Naive thymus-derived CD8-positive, alpha-beta T cell (primary cell): ENCODE measurements around the gene SQOR. TPM values are rescaled to one million over a fixed set of nuclear protein-coding genes. Genes with fewer than 3 reads are reported as not detected.

Source experiments
- ATAC-seq, 2 donors: fragments of 150-1000 bp; cut with Tn5 transposase in 1 of 2; sonication (Bioruptor Pico), chemical (Tn5 transposase) in 1 of 2; 1 replicate in 1 of 2; 2 replicates in 1 of 2; pipeline ENCODE4 v1.10.0; 2021; ENCODE audit warnings: mild to moderate bottlenecking in 2 of 2, moderate library complexity in 2 of 2
- POLR2A ChIA-PET: fragments of 350-600 bp; sonication (Branson Sonifier 250); formaldehyde crosslinking; loops from one replicate; lab custom pipeline; 2021; ENCODE audit warnings: antibody characterized with exemption; lab: Charles Lee
- DNase-seq, 10 donors: peaks; one replicate each; pipeline versions ENCODE4 v3.0.0 to v3.0.0-alpha.2; 2020 to 2022
- H3K27ac Mint-ChIP-seq, 10 donors: one replicate each; pipeline ENCODE4 v1.8.0; 2020 to 2022; ENCODE audit warnings: mild to moderate bottlenecking in 10 of 10, mixed read lengths in 10 of 10, moderate library complexity in 4 of 10, inconsistent platforms in 1 of 10
- H3K27me3 Mint-ChIP-seq, 5 donors: one replicate each; pipeline ENCODE4 v1.8.0; 2021 to 2022; ENCODE audit warnings: mixed read lengths in 5 of 5
- H3K36me3 Mint-ChIP-seq, 3 donors: one replicate each; pipeline ENCODE4 v1.8.0; 2020 to 2022; ENCODE audit warnings: mixed read lengths in 3 of 3, mild to moderate bottlenecking in 2 of 3, inconsistent platforms in 1 of 3
- H3K4me1 Mint-ChIP-seq, 4 donors: one replicate each; pipeline ENCODE4 v1.8.0; 2021 to 2022; ENCODE audit warnings: mixed read lengths in 4 of 4
- H3K4me3 Mint-ChIP-seq, 10 donors: one replicate each; pipeline ENCODE4 v1.8.0; 2020 to 2022; ENCODE audit warnings: mild to moderate bottlenecking in 10 of 10, mixed read lengths in 10 of 10, moderate library complexity in 6 of 10, inconsistent platforms in 1 of 10
- H3K9me3 Mint-ChIP-seq, 9 donors: one replicate each; pipeline ENCODE4 v1.8.0; 2020 to 2022; ENCODE audit warnings: mixed read lengths in 9 of 9, mild to moderate bottlenecking in 3 of 9, inconsistent platforms in 1 of 9, moderate library complexity in 1 of 9
- polyA plus RNA-seq, 3 donors: library from polyadenylated mRNA; unstranded; fragments of 300-500 nt; fragmentation: Illumina TruSeq; gene quantifications; one replicate each; pipeline ENCODE4 v1.2.3, GENCODE V29; 2021
- total RNA-seq, 8 experiments: library from RNA in 2 of 8; stranded (reverse) in 2 of 8; gene quantifications; one replicate each; pipeline ENCODE4 v1.2.3 and lab custom pipeline; 2021 to 2026

The SQOR gene
- total and polyA plus RNA-seq, 5 experiments from 2014 or later = 30.4 to 68.3 (median 58.6) TPM

- H3K27me3 Mint-ChIP-seq = peaks cover 0 to 5% (median 2%) of the 10 kb centered on the region in 5 donors
- H3K4me1 Mint-ChIP-seq = peaks cover 8 to 21% (median 15%) of the 10 kb centered on the region in 4 donors
- POLR2A ChIA-PET = no interaction called here
- no peaks in the 10 kb centered on the region for H3K36me3 Mint-ChIP-seq
- peak in 1 of 2 donors; percentile 36 for ATAC-seq
- H3K9me3 Mint-ChIP-seq = no peaks in the 10 kb centered on the region
- peak overlapping the region in 2 of 10 donors; percentile 17 to 51 for H3K27ac Mint-ChIP-seq
- DNase-seq = peak in 2 of 10 donors; percentile 5 to 8
- H3K4me3 Mint-ChIP-seq = peak overlapping the region; percentile 80 to 97 (median 84)
Observed at GRCh38 chr15:45703670-45704328, 69.0 kb downstream of the SQOR start.

DNA sequence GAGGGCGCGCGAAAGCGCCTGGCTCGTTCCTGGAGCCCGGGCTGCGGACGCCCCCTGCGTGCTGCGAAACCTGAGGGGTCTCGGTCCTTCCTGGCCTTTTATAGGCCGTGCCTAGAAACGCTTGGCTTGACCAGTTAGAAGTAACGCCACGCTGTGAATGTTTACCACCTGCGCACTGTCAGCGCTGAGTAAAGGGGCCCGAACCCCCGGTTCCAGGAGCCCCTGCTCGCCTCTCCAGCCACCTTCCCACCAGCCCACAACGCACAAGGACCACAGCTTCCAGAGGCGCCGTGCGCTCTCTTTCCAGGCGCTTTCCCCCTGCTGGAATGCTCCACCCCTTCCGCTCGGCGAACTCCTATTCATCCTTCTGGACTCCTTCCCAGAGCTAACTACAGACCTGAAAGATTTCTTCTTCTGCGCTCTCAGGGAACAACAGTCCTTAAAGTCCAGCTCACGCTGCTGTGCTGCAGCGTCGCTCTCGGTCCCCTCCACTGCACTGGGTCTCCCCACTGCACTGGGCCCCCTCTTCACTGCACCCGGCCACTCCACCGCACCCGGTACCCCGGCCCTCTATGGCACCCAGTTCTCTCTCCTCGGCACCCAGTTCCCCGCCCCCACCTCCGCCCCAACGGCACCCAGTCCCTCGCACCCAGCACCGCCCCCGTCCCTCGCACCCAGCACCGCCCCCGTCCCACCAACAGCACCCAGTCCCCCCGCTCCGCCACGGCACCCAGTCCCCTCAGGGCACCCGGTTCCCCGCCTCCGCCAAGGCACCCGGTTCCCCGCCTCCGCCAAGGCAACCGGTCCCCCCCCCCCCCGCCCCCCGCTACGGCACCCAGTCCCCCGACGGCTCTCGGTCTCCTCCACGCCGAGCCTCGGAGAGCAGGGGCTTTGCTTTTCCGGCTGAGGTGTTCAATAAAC lies 69.8 kb downstream of the SQOR start:
- H3K4me1 Mint-ChIP-seq = peaks cover 8 to 21% (median 15%) of the 10 kb centered on the region in 4 donors
- no peaks in the 10 kb centered on the region for H3K36me3 Mint-ChIP-seq
- DNase-seq (peak in 7 of 10 donors; percentile 4 to 34 (median 9)), ATAC-seq (peak; percentile 46 to 47)
- H3K9me3 Mint-ChIP-seq = no peaks in the 10 kb centered on the region
- POLR2A ChIA-PET = no interaction called here
- peak overlapping the region; percentile 32 to 91 (median 72) for H3K27ac Mint-ChIP-seq
- peak overlapping the region; percentile 84 to 97 (median 95) for H3K4me3 Mint-ChIP-seq
- H3K27me3 Mint-ChIP-seq = peaks cover 0 to 5% (median 2%) of the 10 kb centered on the region in 5 donors

DNA sequence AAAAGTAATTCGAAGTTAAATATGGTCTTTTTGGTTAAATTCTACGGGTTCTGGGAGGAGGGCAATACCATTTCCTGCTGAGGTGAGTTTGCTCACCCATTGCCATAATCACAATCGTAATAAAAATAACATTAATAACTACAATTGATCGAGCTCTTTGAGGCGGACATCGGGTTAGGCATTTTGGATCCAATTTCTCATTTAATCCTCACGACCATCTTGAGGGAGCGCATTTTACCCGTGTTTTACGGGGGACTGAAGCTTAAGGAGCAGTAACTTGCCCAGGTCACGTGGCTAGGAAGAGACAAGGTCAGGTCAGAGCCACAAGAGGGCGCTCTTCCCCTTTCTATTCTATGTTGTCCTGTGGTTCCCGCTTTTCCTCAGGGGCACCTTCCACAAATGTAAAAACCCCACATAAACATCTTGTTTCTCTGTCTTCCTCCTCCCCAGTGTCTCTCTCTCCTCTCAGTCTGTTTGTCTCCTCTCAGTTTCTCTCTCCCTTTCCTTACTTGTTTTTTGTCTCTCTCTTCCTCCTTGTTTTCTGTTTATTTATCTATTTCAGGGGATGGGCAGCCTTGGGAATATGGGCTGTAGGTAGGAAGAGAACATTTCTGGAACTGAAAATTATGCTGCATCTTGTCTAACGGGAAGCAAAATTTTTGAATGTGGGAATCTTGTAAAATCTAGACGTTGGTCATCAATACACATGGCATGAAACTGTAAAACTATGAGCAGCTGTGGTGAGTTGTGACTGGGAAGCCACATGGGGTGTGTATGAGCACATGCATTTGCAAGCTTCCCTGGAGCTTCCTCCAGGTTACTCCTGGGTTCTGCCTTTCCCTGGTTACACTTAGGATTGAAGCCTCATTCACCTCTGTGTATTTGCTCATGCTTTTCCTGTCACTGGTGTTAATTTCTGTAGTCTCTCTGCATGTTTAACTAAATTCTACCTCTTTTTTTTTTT lies 71.0 kb downstream of the SQOR start:
- ATAC-seq (peak; percentile 84 to 90), DNase-seq (peak; percentile 50 to 79 (median 64))
- Mint-ChIP-seq H3K4me1 (peaks cover 8 to 21% (median 15%) of the 10 kb centered on the region in 4 donors), H3K36me3 (no peaks in the 10 kb centered on the region), H3K9me3 (no peaks in the 10 kb centered on the region), H3K27me3 (peaks cover 0 to 5% (median 4%) of the 10 kb centered on the region in 5 donors), H3K27ac (peak overlapping the region; percentile 50 to 91 (median 74)), H3K4me3 (peak overlapping the region; percentile 84 to 97 (median 94))
- POLR2A ChIA-PET = interaction anchor here (0.7 to 1.0 kb wide), 2 partner anchors 71 to 118 kb away, joined by 4 read pairs; partner anchors contain the start of genes BLOC1S6 and SQOR

DNA sequence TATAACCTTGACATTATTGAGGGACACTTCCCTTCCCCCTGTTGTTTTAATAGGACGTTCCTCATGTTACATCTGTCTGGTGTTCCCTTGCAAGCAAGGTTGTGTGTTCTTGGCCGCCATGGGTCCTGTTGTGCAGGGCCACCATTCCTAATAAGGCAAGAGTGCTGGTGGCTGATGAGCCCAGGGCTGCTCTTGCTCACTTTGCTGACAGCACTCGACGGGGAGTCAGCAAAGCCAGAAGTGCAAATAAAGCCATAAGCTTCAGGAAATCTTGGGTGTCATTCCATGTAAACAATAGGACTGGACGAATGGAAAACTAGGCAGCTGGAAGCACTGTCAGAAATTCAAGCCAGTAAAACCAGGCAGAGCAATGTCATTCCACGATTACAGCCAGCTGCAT lies 75.8 kb downstream of the SQOR start:
- Mint-ChIP-seq H3K27me3 (peaks cover 6 to 23% (median 12%) of the 10 kb centered on the region in 5 donors), H3K27ac (no peak overlapping the region), H3K4me3 (no peak overlapping the region), H3K36me3 (no peaks in the 10 kb centered on the region), H3K4me1 (peaks cover 4 to 9% (median 6%) of the 10 kb centered on the region in 4 donors), H3K9me3 (no peaks in the 10 kb centered on the region)
- DNase-seq = no peak
- POLR2A ChIA-PET = no interaction called here
- no peak for ATAC-seq

GRCh38 chr15:45714590-45715488 lies 80.0 kb downstream of the SQOR start:
- H3K36me3 Mint-ChIP-seq = peaks cover 0 to 3% (median 0%) of the 10 kb centered on the region in 3 donors
- POLR2A ChIA-PET = no interaction called here

GRCh38 chr15:45715528-45715927 lies 80.7 kb downstream of the SQOR start:
- peaks cover 0 to 3% (median 0%) of the 10 kb centered on the region in 3 donors for H3K36me3 Mint-ChIP-seq
- peaks cover 1 to 4% (median 3%) of the 10 kb centered on the region in 4 donors for H3K4me1 Mint-ChIP-seq
- ATAC-seq = no peak
- no peaks in the 10 kb centered on the region for H3K9me3 Mint-ChIP-seq
- peaks cover 14 to 39% (median 20%) of the 10 kb centered on the region in 5 donors for H3K27me3 Mint-ChIP-seq
- H3K4me3 Mint-ChIP-seq = no peak overlapping the region
- POLR2A ChIA-PET = no interaction called here
- DNase-seq = no peak
- H3K27ac Mint-ChIP-seq = no peak overlapping the region

More at GRCh38 chr15:45714590-45715488, 80.0 kb downstream of the SQOR start:
- H3K4me1 Mint-ChIP-seq = peaks cover 1 to 4% (median 3%) of the 10 kb centered on the region in 4 donors
- peaks cover 13 to 40% (median 19%) of the 10 kb centered on the region in 5 donors for H3K27me3 Mint-ChIP-seq
- no peaks in the 10 kb centered on the region for H3K9me3 Mint-ChIP-seq
- no peak for ATAC-seq
- H3K4me3 Mint-ChIP-seq = no peak overlapping the region
- no peak overlapping the region for H3K27ac Mint-ChIP-seq
- DNase-seq = peak in 7 of 10 donors; percentile 16 to 66 (median 35)

- POLR2A ChIA-PET = no interaction called here
- H3K4me1 Mint-ChIP-seq = peaks cover 0 to 3% (median 1%) of the 10 kb centered on the region in 4 donors
Observed at GRCh38 chr15:45719490-45719889, 84.7 kb downstream of the SQOR start.

GRCh38 chr15:45720183-45720582 lies 85.4 kb downstream of the SQOR start:
- peaks cover 0 to 3% (median 0%) of the 10 kb centered on the region in 9 donors for H3K9me3 Mint-ChIP-seq
- peaks cover 11 to 36% (median 24%) of the 10 kb centered on the region in 5 donors for H3K27me3 Mint-ChIP-seq
- H3K36me3 Mint-ChIP-seq = peaks cover 0 to 5% (median 0%) of the 10 kb centered on the region in 3 donors
- POLR2A ChIA-PET = no interaction called here
- H3K4me3 Mint-ChIP-seq = no peak overlapping the region
- no peak for DNase-seq
- H3K4me1 Mint-ChIP-seq = no peaks in the 10 kb centered on the region
- no peak overlapping the region for H3K27ac Mint-ChIP-seq
- no peak for ATAC-seq

More at GRCh38 chr15:45719490-45719889, 84.7 kb downstream of the SQOR start:
- Mint-ChIP-seq H3K4me3 (no peak overlapping the region), H3K27ac (peak overlapping the region in 1 of 10 donors; percentile 6), H3K36me3 (peaks cover 0 to 5% (median 0%) of the 10 kb centered on the region in 3 donors), H3K27me3 (peaks cover 12 to 40% (median 24%) of the 10 kb centered on the region in 5 donors), H3K9me3 (peaks cover 0 to 2% (median 0%) of the 10 kb centered on the region in 9 donors)
- DNase-seq (no peak), ATAC-seq (no peak)

GRCh38 chr15:45728641-45729040 lies 93.8 kb downstream of the SQOR start:
- no peak for DNase-seq
- peaks cover 9 to 41% (median 33%) of the 10 kb centered on the region in 5 donors for H3K27me3 Mint-ChIP-seq

GRCh38 chr15:45729141-45729540 lies 94.3 kb downstream of the SQOR start:
- peaks cover 12 to 41% (median 33%) of the 10 kb centered on the region in 5 donors for H3K27me3 Mint-ChIP-seq
- H3K4me3 Mint-ChIP-seq = no peak overlapping the region
- no peaks in the 10 kb centered on the region for H3K36me3 Mint-ChIP-seq
- H3K27ac Mint-ChIP-seq = no peak overlapping the region
- no peak for DNase-seq
- no peak for ATAC-seq
- POLR2A ChIA-PET = no interaction called here
- peaks cover 0 to 3% (median 0%) of the 10 kb centered on the region in 9 donors for H3K9me3 Mint-ChIP-seq
- H3K4me1 Mint-ChIP-seq = no peaks in the 10 kb centered on the region

More at GRCh38 chr15:45728641-45729040, 93.8 kb downstream of the SQOR start:
- Mint-ChIP-seq H3K36me3 (no peaks in the 10 kb centered on the region), H3K9me3 (peaks cover 0 to 3% (median 0%) of the 10 kb centered on the region in 9 donors), H3K4me1 (no peaks in the 10 kb centered on the region), H3K27ac (no peak overlapping the region), H3K4me3 (no peak overlapping the region)
- ATAC-seq = no peak
- POLR2A ChIA-PET = no interaction called here

DNA sequence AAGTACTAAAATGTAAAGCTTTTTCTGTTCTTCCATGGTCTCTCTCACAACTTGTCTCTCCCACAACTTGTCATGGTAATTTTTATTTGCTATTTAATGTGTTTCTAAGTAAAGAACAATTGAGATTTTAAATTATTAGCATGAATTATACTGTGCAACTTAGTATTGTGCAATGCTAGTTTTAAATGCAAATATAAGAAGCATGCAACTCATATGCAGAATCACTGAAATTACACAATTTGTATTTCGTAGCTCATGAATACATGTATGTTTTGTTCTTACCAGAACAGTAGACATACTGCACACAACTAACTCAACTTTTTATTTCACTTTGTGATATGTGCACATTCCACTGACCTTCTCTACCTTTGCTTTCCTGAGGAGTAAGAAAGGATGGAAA lies 96.5 kb downstream of the SQOR start:
- DNase-seq (no peak), ATAC-seq (no peak)
- no peaks in the 10 kb centered on the region for H3K36me3 Mint-ChIP-seq
- H3K27me3 Mint-ChIP-seq = peaks cover 14 to 41% (median 30%) of the 10 kb centered on the region in 5 donors
- no peaks in the 10 kb centered on the region for H3K9me3 Mint-ChIP-seq
- H3K4me1 Mint-ChIP-seq = no peaks in the 10 kb centered on the region
- H3K4me3 Mint-ChIP-seq = no peak overlapping the region
- POLR2A ChIA-PET = no interaction called here
- no peak overlapping the region for H3K27ac Mint-ChIP-seq
